GM12878 (cell line): ENCODE results near the gene RASAL1. TPM values are rescaled to one million over a fixed set of nuclear protein-coding genes. Genes with fewer than 3 reads are reported as not detected.

ENCODE experiments used
- ATAC-seq: fragments of 200-7000 bp; cut with Tn5 transposase; 3 replicates; pipeline ENCODE4 v1.9.1; 2020; ENCODE audit warnings: mild to moderate bottlenecking, moderate library complexity
- BruUV-seq: library from RNA; stranded (reverse); fragments of 400-500 nt; replicated peaks from 2 replicates; lab custom pipeline; 2021; lab: Mats Ljungman, UMichigan
- CTCF ChIA-PET: fragments of 300-600 bp; sonication (Branson Sonifier 250); formaldehyde crosslinking; extraction: SDS; loops from one replicate; lab custom pipeline; 2021; ENCODE audit warnings: inconsistent platforms; lab: Yijun Ruan, JAX
- POLR2A ChIA-PET: fragments of 350-600 bp; formaldehyde crosslinking; extraction: SDS; loops from one replicate; lab custom pipeline; 2021; ENCODE audit warnings: inconsistent platforms; lab: Charles Lee
- RAD21 ChIA-PET: fragments of 300-600 bp; sonication (Branson Sonifier 250); formaldehyde crosslinking; loops from one replicate; lab custom pipeline; 2023; ENCODE audit warnings: antibody characterized with exemption; ENCODE audit not compliant: unreplicated experiment; lab: Charles Lee
- SMC1A ChIA-PET: fragments of 300-600 bp; sonication (Branson Sonifier 250); formaldehyde crosslinking; loops from one replicate; lab custom pipeline; 2023; ENCODE audit not compliant: unreplicated experiment, uncharacterized antibody; lab: Charles Lee
- DNase-seq: peaks from one replicate; pipeline ENCODE4 v3.0.0-alpha.2; 2011; ENCODE audit warnings: low read depth, low spot score
- FAIRE-seq: peaks from 3 replicates; lab custom pipeline; 2011; peaks lifted over from hg19 to GRCh38; lab: Jason Lieb, UNC
- H2AFZ ChIP-seq: 2 replicates; pipeline ENCODE4 v1.6.0; 2011; ENCODE audit warnings: low read depth, low read length, control low read depth; ENCODE audit not compliant: control insufficient read depth
- H3K27ac ChIP-seq: 2 replicates; pipeline ENCODE4 v1.5.1; 2011; ENCODE audit warnings: control low read depth; ENCODE audit not compliant: control insufficient read depth, insufficient read depth
- H3K27me3 ChIP-seq, 2 experiments: replicated peaks in 1 of 2; 2 replicates each; pipeline versions ENCODE4 v1.6.0 to v1.6.1; 2011; ENCODE audit warnings: low read length in 1 of 2; ENCODE audit not compliant: control insufficient read depth in 2 of 2, insufficient read depth in 2 of 2
- H3K36me3 ChIP-seq, 2 experiments: 2 replicates each; pipeline ENCODE4 v1.5.1; 2011; ENCODE audit warnings: low read length in 1 of 2; ENCODE audit not compliant: control insufficient read depth in 2 of 2, insufficient read depth in 2 of 2
- H3K4me1 ChIP-seq: 2 replicates; pipeline ENCODE4 v1.6.1; 2011; ENCODE audit warnings: mild to moderate bottlenecking, low read length, moderate library complexity, mixed read lengths; ENCODE audit not compliant: control insufficient read depth, insufficient read depth
- H3K4me2 ChIP-seq: 2 replicates; pipeline ENCODE4 v1.6.0; 2011; ENCODE audit warnings: control low read depth; ENCODE audit not compliant: control insufficient read depth, insufficient read depth
- H3K4me3 ChIP-seq: fragments of 200-600 bp; sonication (generic); 2 replicates; pipeline ENCODE4 v1.5.1; 2016
- H3K79me2 ChIP-seq: 2 replicates; pipeline ENCODE4 v1.6.0; 2011; ENCODE audit warnings: low read length; ENCODE audit not compliant: control insufficient read depth, insufficient read depth
- H3K9ac ChIP-seq: 2 replicates; pipeline ENCODE4 v1.8.0; 2011; ENCODE audit warnings: low read length, control low read depth, mixed read lengths; ENCODE audit not compliant: control insufficient read depth, insufficient read depth
- H3K9me3 ChIP-seq: replicated peaks from 3 replicates; pipeline ENCODE4 v1.5.1; 2011; ENCODE audit warnings: mild to moderate bottlenecking, low read length; ENCODE audit not compliant: control insufficient read depth, insufficient read depth
- H4K20me1 ChIP-seq: 2 replicates; pipeline ENCODE4 v1.6.0; 2011; ENCODE audit not compliant: control insufficient read depth, insufficient read depth
- BHLHE40 ChIP-seq, 2 experiments: fragments of 450-650 bp in 1 of 2; IDR thresholded peaks; 2 replicates each; pipeline ENCODE4 v1.6.1; 2011 to 2017; ENCODE audit warnings: low read depth in 2 of 2, borderline replicate concordance in 1 of 2, improper control_type of control experiment in 1 of 2, low read length in 1 of 2, mild to moderate bottlenecking in 1 of 2
- MEF2B ChIP-seq: fragments of 450-650 bp; IDR thresholded peaks from 2 replicates; pipeline ENCODE4 v1.6.1; 2018; ENCODE audit warnings: mild to moderate bottlenecking, moderate library complexity; ENCODE audit not compliant: partially characterized antibody, poor library complexity, severe bottlenecking
- RAD21 ChIP-seq: IDR thresholded peaks from 2 replicates; pipeline ENCODE4 v1.6.1; 2011; ENCODE audit warnings: mild to moderate bottlenecking, low read depth, low read length, moderate library complexity; ENCODE audit not compliant: insufficient read depth
- RBBP5 ChIP-seq: fragments of 200-600 bp; sonication (generic); conservative IDR thresholded peaks from 2 replicates; pipeline ENCODE4 v1.6.1; 2016
- TAF1 ChIP-seq: IDR thresholded peaks from 2 replicates; pipeline ENCODE4 v1.6.1; 2011; ENCODE audit warnings: mild to moderate bottlenecking, low read depth, low read length, borderline replicate concordance
- TBL1XR1 ChIP-seq: IDR thresholded peaks from 2 replicates; pipeline ENCODE4 v1.6.1; 2012; ENCODE audit warnings: low read depth, low read length, improper control_type of control experiment
- ZNF622 ChIP-seq: fragments of 450-650 bp; IDR thresholded peaks from 2 replicates; pipeline ENCODE4 v1.6.1; 2017; ENCODE audit warnings: mild to moderate bottlenecking, inconsistent platforms
- ZNF687 ChIP-seq: fragments of 450-650 bp; IDR thresholded peaks from 2 replicates; pipeline ENCODE4 v1.6.1; 2017; ENCODE audit warnings: mild to moderate bottlenecking, moderate library complexity
- WGBS: methylation state at CpG from one replicate; pipeline ENCODE4 v1.1.6; 2016; ENCODE audit warnings: low lambda C conversion rate; ENCODE audit not compliant: insufficient replicate concordance, insufficient coverage; ENCODE audit errors: missing lambda C conversion rate; 5-methylcytosine and 5-hydroxymethylcytosine counted together
- in situ Hi-C: fragments of 300-500 bp; cut with MboI; formaldehyde crosslinking; loops from 9 replicates; pipeline ENCODE4 v1.14.3; 2018; ENCODE audit warnings: mixed read lengths
- intact Hi-C: fragments of 100-400 bp; cut with micrococcal nuclease; formaldehyde crosslinking; loops from one replicate; pipeline ENCODE4 v1.14.2; 2022; ENCODE audit not compliant: unreplicated experiment
- polyA plus RNA-seq, 11 experiments: library from polyadenylated mRNA; depleted of rRNA in 4 of 11; unstranded in 6 of 11; stranded (reverse) in 5 of 11; fragments of >200 nt; fragmentation: Nextera tagmentation in 4 of 11; fragmentation: Illumina TruSeq in 1 of 11; extraction: Ambion mirVana in 4 of 11; extraction: Trizol in 1 of 11; gene quantifications; 1 replicate in 1 of 11; 2 replicates in 10 of 11; pipeline versions ENCODE4 v1.2.1 to v1.2.3, GENCODE V29; 2011 to 2016; ENCODE audit warnings: inconsistent platforms in 2 of 11, missing spikeins in 2 of 11, low read depth in 1 of 11
- total RNA-seq, 4 experiments: library from RNA; depleted of rRNA in 3 of 4; stranded (reverse); fragments of >200 nt in 3 of 4; fragmentation: Illumina TruSeq in 1 of 4; extraction: Trizol in 1 of 4; gene quantifications; 2 replicates each; pipeline versions ENCODE4 v1.2.1 to v1.2.3, GENCODE V29; 2013 to 2021
- TF ChIP-seq, protein P1 (sequence below): IDR thresholded peaks from 2 replicates; pipeline ENCODE4 v1.6.1; 2012; ENCODE audit warnings: low read length, inconsistent platforms
- TF ChIP-seq, protein P2 (sequence below): IDR thresholded peaks from 2 replicates; pipeline ENCODE4 v1.6.1; 2012; ENCODE audit warnings: low read depth, low read length, improper control_type of control experiment

Gene RASAL1
- total and polyA plus RNA-seq, 10 of the 15 experiments (the other 5 are each of a cell fraction or from before 2014, with no cell fraction given) = 0.12 to 1.0 (median 0.52) TPM; not detected in 6

DNA sequence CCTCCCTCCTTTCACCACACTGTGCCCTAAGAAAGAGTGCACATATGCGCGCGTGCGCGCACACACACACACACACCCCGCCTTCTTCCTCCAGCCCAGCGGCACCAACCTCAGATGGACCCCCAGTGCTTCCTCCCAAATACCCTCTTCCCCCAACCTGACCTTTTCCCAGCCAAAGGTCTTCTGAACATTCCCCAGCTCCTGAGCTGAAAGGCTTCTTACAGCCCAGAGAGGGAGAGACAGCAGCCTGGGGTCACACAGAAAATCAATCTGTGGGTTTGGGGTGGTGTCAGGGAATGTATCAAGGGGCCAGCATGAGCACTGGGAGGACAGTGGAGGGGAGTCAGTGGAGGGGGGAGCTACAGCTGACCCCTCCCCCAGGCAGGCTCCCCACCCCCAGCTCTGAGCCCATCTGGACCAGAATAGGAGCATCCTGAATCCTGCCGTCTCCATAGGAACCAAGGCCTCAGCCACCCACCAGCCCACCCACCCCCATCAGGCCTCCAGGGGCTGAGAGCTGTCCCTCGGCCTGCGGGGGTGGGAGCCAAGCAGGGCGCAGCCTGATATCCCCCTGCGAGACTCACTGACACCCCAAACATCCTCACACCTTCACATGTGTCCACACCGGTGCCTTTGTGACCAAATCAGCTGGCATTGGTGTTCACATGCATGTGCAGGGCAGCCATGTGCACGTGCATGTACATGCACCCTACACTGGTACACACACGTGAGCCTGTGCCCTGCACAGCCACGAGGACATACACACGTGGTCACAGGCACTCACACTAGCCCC, 5.7 kb downstream of the RASAL1 start:
- Histone ChIP-seq H3K4me3 (no peak overlapping the region), H4K20me1 (no peaks in the 10 kb centered on the region), H3K27ac (no peak overlapping the region), H3K79me2 (no peaks in the 10 kb centered on the region), H3K27me3 (no peaks in the 10 kb centered on the region; a peak in 1 of 4 replicates), H3K4me1 (peaks cover 3% of the 10 kb centered on the region; the same call in 1 of the 2 replicates), H2AFZ (no peak overlapping the region), H3K9ac (no peak overlapping the region), H3K4me2 (no peak overlapping the region), H3K9me3 (no peaks in the 10 kb centered on the region), H3K36me3 (no peaks in the 10 kb centered on the region)
- ChIA-PET CTCF (interaction anchor here (1.0 to 3.5 kb wide), 6 partner anchors 24 to 44 kb away, joined by 3 to 14 read pairs (median 4); no protein-coding TSS in a partner anchor), SMC1A (interaction anchor here (1.2 kb wide), 1 partner anchor 9 kb away, joined by 5 read pairs; no protein-coding TSS in a partner anchor), POLR2A (no interaction called here), RAD21 (interaction anchor here (2.1 kb wide), 1 partner anchor 23 kb away, joined by 7 read pairs; no protein-coding TSS in a partner anchor)
- BruUV-seq = no TSS peak
- TF ChIP-seq, protein P1, sequence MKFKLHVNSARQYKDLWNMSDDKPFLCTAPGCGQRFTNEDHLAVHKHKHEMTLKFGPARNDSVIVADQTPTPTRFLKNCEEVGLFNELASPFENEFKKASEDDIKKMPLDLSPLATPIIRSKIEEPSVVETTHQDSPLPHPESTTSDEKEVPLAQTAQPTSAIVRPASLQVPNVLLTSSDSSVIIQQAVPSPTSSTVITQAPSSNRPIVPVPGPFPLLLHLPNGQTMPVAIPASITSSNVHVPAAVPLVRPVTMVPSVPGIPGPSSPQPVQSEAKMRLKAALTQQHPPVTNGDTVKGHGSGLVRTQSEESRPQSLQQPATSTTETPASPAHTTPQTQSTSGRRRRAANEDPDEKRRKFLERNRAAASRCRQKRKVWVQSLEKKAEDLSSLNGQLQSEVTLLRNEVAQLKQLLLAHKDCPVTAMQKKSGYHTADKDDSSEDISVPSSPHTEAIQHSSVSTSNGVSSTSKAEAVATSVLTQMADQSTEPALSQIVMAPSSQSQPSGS = no peak
- TF ChIP-seq BHLHE40 (IDR thresholded peaks at IDR 0.05; ENCODE audit: borderline replicate concordance in 1 of 2, low read depth in 2 of 2, low read length in 1 of 2) (peak; percentile 55 to 92; a peak in 3 of 4 replicates), MEF2B (peak; percentile 15), RBBP5 (no peak), TBL1XR1 (no peak), RAD21 (no peak), TAF1 (no peak), ZNF687 (0 out of 2 replicates have a peak, but pooled peaks have one; percentile 30), ZNF622 (no peak)
- TF ChIP-seq, protein P2, sequence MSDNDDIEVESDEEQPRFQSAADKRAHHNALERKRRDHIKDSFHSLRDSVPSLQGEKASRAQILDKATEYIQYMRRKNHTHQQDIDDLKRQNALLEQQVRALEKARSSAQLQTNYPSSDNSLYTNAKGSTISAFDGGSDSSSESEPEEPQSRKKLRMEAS = no peak
- intact Hi-C loops (no loop called here), in situ Hi-C loops (no loop called here)
- ATAC-seq (no peak), FAIRE-seq (no peak), DNase-seq (no peak)
- WGBS = 12% methylated on average over 16 of the region's 17 CpGs
